ENCODE results near the gene CLEC17A.
A peak's percentile ranks its signal among the peaks of the same experiment; 100 is the strongest.
"Not testable (repeated sequence)": the region's sequence is repeated elsewhere in the genome, so short reads cannot be mapped to it uniquely, and the experiment has no call there.

Gene CLEC17A, protein sequence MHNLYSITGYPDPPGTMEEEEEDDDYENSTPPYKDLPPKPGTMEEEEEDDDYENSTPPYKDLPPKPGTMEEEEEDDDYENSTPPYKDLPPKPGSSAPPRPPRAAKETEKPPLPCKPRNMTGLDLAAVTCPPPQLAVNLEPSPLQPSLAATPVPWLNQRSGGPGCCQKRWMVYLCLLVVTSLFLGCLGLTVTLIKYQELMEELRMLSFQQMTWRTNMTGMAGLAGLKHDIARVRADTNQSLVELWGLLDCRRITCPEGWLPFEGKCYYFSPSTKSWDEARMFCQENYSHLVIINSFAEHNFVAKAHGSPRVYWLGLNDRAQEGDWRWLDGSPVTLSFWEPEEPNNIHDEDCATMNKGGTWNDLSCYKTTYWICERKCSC

DNA sequence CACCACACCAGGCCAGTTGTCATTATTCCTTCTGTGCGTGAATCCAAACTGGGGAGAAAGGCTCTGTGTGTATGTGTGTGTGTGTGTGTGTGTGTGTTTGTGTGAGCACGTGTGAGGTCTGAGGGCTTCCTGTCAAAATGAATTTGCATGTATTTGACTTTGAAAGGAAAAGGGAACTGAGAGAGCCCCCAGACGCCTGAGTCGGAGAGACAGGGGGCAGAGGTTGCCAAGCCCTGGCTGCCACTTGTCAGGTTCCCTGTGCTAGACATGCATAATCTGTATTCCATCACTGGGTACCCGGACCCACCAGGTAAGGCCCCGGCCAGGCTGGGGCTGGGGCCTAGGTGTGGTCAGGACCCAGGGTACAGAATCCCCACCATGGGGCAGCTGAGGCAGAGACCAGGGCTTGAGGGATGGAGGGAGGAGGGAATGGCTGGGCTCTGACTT is at the start of gene CLEC17A:
Gene CLEC17A (plus strand): TSS at position 191 of the 447 bp plus-strand sequence. CDS start 77 bp downstream, at position 268.
- DNase-seq = no peak

DNA sequence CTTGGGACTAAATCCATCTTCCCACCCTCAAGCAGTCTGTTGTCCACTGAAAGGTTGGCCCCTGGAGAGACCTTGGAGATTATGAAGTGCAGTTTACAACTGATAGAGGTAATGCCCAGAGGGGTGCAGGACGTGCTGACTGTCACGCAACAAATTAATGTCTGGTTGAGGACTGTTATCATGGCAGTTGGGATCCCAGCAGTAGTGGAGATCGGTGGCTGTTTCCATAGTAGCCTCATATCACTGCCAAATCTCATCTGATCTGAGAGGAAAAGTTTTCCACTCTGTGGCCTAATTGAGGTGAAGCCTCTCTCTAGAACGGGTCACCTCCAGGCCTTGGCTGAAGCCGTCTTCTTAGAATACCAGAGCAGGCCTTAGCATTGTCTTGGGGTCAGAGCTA is 49.4 kb upstream of the CLEC17A start:
- no peak for DNase-seq

DNA sequence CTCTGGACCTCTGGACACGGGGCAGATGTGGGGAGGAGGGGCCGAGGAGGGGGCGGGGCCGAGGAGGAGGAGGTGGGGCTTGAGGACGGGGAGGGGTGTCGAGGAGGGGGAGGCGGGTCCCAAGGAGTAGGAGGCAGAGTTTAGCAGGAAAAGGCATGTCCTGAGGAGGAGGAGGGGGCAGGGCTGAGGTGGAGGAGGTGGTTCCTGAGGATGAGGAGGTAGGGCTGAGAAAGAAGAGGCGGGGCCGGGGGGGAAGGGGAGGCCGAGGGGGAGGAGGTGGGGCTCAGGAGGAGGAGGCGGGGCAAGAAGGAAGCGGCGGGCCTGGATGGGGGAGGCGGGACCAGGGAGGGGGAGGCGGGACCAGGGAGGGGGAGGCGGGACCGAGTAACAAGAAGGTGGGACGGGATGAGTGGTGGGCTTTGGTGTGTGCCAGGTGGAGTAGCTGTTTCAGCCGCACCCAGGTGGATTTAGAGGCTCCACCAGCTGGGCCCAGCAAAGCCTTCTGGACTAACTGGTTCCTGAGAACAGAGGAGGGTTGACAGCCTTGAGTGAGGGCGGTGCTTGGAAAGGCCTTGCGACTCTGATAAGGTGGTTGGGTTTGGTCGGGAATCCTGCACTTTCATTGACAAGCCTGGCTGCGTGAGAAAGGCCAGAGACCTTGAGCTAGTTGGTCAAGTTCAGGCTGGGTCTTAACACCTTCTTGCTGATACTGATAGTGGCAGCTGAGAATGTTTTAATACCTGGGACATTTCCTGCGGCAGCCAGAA is 45.8 kb upstream of the CLEC17A start:
- no peak for DNase-seq

DNA sequence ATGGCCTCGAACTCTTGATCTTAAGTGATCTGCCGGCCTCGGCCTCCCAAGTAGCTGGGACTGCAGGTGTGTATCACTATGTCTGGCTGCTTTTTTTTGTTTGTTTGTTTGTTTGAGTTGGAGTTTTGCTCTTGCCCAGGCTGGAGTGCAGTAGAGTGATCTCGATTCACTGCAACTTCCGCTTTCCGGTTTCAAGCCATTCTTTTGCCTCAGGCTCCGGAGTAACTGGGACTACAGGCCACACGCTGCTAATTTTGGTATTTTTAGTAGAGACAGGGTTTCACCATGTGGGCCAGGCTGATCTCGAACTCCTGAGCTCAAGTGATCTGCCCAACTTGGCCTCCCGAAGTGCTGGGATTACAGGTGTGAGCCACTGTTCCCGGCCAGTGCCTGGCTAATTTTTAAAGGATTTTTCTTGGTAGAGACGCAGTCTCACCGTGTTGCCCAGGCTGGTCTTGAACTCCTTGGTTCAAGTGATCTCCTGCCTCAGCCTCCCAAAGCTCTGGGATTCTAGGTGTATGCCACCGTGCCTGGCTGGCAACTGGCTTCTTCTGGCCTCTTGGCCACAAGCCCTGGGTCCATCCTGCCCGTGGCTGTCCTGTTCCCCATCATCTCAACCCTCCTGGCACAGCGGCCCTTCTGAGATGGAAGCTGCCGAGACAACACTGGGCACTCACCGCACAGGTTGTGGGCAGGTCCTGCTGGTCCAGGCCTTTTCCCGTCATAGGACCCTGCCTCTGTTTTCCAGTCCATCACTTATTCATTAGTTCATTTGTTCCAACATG is 42.0 kb upstream of the CLEC17A start:
- DNase-seq = no peak

DNA sequence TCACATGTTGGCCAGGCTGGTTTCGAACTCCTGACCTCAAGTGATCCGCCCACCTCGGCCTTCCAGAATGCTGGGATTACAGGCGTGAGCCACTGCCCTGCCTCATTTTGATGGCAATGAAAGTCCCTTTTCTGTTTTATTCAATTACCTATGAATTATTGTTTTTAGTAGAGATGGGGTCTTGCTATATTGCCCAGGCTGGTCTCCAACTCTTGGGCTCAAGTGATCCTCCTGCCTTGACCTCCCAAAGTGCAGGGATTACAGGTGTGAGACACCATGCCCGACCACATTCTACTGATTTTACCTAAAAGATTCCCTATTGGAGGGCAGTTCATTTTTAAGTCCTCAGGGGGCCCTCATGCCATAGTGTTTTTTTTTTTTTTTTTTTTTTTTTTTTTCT is 40.9 kb upstream of the CLEC17A start:
- not testable (repeated sequence) for DNase-seq

DNA sequence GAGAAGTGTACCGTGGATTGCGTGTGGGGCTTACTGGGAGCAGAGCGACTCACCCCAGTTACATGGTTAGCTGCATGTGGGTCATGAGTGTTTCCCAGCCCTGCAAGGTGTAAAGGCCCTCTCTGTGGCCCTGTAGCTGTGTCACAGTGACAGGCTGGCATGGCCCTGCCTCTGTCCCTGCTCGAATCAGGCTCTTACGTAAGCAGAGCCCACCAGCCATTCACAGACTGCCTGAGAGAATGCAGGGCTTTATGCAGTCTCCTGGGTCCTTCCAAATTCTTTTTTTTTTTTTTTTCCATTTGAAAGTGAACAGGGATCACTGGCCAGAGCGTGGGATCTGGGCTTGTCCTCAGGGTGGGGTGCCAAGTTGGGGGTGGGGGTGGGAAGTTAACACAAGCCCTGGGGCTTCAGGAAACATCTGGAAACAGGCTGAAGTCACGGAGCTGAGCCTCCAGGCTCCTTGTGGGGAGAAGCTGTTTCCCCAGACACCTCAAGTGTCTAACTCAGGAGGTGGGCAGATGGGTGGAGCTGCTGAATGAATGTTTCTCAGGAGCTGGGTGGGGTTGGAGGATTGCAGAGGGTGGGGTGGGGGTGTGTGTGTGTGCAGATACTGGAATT is 40.1 kb upstream of the CLEC17A start:
- no peak for DNase-seq

DNA sequence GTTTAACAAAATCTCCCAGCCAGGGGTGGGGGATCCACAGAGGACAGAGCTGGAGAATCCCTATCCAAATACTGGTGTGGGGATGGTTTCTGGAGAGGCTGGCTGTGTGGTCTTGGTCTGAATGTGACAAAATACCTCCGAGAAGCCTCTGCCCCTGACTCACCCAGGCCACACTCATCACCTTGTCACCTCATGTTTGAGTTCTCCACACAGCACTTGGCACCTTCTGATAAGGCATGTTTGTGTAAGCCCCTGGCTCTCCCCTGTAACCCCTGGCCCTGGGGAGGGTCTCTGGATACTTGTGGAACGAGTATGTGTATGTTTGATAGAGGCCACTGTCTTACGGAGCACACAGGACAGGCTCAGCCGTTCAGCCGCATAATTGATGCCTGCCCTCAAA is 38.8 kb upstream of the CLEC17A start:
- DNase-seq = no peak

DNA sequence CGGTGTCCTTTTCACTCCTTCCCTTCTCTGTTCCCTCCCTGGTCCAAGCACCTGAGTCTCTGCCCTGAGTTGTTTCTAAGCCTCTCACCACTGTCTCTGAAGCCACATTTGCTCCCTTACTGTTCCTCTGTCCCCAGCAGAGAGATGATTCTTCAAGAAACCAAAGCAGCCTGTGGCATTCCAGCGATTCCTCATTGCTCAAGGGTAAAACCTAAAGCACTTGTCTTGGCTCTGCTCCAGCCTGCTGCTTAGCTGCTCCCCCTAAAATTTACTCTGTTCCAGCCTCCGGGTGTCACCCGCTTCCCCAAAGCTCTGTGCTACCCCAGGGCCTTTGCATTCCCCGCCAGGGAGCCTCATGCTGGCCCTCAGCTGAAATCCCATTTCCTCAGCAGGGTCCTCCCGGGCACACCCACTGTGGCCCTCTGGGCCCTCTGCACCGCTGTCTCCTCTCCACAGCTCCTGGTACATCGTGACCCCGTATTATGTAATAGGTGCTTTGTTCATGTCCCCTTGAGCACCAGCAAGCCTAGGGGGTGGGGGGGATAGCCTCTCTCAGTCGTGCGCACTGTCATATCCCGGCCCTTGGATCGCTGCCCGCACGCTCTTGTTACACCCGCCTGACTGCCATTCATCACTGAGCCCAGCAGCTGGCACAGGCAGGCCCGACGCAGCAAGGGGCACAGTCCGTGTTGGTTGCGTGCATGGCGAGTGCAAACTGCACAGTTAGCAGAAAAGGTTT is 37.7 kb upstream of the CLEC17A start:
- DNase-seq = peak; percentile 64

DNA sequence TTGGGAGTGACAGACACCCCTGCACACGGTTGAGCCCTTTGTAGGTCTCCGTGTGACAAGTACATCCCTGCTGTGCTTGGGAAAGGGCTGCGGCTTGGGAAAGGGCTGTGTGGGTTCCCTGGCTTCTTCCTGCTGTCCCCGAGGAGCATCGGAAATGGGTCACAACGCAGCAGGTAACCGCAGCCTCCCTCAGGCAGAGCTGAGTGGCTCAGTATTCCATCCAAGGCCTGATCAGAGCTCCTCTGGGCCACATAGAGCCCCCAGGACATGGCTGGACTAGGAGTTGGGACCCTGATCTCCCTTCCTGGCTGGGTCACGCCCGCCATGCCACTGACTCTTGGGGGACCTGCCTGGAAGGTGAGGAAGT is 37.2 kb upstream of the CLEC17A start:
- DNase-seq = no peak

DNA sequence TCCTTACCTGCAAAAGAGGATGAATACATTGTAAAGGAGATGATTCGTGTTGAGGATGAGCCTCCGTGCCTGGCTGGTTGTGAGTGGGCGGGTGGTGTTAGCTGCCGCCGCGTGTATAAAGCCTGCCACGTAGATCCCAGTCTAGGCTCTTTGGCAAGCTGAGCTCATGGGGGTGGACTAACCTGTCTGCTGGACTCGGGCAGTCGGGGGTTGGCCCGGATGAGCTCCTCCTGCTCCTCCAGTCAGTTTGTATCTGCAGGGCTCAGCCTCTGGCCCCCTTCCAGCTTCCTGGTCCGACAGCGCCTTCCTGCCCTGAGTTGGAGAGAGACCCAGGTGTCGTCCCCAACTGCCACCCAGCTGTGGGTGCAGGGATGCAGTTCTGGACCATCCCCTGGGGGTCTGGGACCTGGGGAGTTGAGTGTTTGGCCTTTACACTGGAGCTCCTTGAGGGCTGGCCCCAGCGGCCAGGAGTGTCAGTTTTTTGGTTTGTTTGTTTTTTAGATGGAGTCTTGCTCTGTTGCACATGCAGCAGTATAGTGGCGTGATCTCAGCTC is 32.6 kb upstream of the CLEC17A start:
- no peak for DNase-seq

DNA sequence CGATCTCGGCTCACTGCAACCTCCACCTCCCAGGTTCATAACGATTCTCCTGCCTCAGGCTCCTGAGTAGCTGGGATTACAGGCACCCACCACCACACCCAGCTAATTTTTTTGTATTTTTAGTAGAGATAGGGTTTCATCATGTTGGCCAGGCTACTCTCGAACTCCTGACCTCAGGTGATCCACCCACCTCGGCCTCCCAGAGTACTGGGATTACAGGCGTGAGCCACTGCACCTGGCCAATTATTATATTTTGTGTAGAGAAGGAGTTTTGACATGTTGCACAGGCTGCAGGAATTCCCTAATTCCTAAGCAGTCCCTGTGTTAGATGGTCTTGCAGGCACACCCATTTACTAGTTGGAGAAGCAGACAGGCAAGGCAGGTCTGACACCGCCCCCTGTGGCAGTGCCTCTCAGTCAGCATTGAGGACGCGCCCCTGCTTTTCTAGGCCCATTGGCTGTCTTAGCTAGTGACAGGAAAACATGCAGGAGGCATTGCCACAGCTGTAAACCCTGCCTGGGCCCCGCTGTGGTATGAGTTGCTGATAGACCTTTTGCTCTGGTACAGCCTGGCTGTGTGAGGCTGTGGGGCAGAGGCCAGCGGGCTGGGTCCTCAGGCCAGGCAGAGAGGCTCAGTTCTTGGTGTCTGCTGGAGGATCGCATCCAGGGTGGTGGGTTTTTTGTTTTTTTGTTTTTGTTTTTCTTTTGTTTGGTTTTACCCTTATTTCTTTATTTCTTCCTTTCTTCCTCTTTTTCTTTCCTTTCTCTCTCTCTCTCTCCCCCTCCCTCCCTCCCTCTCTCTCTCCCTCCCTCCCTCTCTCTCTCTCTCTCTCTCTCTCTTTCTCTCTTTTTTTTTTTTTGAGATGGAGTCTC is 31.5 kb upstream of the CLEC17A start:
- not testable (repeated sequence) for DNase-seq

DNA sequence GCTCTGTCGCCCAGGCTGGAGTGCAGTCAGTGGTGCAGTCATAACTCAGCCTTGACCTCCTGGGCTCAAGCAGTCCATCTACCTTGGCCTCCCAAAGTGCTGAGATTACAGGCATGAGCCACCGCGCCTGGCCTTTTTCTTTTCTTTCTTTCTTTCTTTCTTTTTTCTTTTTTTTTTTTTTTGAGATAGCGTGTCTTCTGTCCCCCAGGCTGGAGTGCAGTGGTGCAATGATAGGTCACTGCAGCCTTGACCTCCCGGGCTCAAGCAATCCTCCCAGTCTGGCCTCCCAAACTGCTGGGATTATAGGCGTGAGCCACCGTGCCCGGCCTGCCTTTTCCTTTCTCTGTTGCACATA is 30.9 kb upstream of the CLEC17A start:
- not testable (repeated sequence) for DNase-seq

DNA sequence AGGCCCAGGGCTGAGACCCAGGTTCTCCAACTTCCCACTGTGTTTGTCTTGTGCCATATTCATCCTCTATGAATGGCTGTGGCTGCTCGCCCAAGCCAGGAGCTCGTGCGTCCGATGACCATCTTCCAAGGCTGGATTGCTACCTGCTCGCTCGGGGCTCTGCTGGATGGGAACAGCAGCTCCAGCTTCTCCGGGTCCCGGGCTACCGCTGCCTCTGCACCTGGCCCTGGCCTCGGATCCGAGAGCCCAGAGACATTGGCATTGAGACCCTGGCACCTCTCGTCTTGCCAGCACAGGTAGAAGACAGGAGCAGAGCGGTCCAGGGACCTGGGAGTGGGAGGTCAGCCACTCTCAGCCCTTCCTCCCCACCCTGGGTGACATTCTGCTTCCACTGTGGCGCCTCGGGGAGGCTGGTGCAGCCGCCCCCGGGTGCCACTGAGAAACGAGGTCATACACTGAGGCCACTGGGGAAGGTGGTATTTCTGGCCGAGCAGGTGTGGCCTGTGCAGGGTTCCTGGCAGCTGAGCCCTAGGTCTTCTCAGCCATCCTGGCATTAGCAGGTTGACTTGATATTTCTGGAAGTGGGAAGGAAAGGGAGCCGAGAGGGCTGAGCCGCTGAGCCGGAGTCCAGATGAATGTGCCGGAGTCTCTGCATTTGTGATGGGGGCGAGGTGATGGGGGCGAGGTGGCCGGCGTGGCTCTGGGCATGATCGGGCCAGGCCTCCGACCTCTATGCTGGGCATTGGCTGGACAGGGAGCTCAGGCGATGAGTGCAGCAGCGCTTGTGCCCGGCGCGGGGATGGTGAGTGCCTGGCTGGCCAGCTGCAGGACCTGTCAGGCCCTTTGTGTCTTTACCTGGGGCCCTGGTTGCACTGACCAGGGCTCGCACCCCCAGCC is 29.6 kb upstream of the CLEC17A start:
- no peak for DNase-seq

DNA sequence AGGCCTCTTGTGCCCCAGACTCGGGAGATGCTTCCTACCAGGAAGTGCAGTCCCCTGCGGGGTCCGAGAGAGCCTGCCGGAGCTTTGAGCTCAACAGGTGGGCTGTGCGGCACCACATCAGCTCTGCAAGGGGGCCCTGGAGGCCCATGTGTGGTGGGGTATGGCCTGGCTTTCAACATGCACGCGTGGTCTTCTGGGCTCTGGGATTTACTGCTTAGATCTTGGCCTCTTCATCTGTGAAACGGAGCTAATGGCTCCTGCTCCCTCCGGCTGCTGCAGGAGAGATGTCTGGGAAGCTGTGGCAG is 29.0 kb upstream of the CLEC17A start:
- DNase-seq = no peak

DNA sequence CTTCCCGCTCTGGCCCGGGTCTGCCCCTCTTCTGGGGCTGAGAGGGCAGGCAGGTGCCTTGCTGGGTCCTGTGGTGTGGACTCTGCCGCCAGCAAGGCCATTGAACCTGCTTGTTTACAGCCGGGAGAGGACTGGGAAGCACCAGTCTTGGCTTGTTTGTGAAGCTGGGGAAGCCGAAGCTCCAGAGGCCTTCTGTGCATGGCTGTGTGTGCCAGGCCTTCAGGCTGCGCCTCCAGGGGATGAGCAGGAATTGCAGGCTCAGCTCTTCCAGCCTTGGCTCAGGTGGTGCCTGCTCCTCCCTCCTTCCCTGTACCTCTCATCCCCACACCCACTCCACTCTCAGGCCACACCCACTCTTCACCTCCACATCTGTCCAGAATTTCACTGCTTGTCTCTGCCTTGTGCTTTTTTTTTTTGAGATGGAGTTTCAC is 28.5 kb upstream of the CLEC17A start:
- peak; percentile 18 for DNase-seq

DNA sequence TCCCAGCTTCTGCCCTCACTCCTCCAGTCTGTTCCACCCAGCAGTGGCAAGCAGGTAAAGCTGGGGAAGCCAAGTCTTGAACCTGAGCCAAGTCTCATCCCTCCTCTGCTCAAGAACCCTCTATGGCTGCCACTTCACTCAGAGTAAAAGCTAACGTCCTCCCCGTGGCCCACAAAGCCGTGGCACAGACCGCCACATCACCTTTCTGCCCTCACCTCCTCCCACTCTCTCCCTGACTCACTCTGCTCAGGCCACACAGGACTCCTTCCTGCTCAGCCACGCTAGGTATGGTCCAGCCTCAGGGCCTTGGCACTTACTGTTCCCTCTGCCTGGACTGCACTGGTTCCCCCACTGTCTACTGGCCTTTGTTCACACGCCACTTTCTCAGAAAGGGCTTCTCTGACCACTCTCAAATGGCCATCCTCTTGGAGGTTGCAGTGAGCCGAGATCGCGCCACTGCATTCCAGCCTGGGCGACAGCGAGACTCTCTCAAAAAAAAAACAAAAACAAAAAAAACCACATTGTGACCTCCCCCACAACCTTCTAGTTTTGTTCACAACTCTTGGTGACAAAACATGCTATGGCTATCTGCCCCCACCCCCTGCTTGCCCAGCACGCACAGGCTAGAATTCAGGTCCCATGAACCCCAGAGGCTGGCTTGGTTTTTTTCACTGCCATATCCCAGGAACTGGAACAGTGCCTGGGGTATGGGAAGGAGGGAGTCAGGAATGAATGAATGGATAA is 26.8 kb upstream of the CLEC17A start:
- DNase-seq = no peak

DNA sequence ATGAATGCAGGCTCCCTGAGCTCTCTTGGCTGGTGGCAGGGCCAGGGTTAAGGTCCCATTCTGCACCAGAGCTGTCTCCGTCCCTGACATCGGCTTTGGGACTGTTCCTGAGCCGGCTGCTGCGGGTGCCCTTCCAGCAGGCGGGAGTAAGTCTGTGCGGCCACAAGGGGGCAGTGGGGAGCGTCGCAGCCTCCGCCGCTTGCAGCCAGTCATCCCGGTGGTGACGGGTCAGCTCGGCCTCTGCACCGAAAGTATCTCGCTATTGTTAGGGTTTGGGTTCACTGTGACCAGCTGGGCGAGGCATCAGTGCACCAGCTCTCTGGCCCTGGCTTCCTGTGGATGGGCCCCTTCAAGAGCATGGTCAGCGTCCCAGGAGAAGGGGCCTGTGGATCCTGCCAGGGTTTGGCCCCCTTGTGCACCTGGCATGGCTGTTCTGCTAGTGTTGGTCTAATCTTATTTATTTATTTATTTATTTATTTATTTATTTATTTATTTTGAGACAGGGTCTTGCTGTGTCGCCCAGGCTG is 26.2 kb upstream of the CLEC17A start:
- DNase-seq = no peak

DNA sequence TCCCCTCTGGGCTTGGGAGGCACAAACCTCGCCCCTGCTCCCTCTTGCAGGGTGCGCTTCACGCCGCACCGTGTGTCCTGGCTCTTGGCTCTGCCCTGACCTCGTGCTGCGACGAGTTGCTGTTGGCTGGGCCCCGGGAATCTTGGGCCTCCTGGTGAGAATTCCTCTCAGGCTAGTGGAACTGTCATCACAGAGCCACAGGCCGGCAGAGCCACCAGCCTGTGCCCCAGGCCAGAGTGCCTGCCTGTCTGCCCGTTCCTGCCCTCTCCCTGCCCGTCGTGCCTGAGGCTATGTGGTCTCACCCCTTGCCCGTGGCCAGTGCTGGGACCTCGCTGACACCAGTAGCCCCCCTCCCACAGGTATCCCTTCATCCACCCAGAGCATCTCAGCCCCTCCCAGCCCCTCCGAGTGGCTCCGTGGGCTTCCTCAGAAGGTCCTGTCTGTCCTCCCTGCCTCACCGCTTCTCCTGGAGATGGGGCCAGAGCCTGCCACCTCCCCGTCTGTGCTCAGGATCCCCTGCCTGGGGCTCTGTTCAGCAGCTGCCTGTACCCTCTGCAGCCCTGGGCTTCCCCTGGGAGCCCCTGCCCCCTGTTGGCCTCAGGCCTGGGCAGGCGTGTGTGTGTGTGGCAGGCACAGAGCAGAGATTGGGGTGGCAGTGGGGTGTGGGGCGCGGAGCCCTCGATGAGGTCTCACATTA is 24.4 kb upstream of the CLEC17A start:
- DNase-seq = no peak
